Activated naive CD8-positive, alpha-beta T cell treated with anti-CD3 and anti-CD28 coated beads, Interleukin-2, amount 10 ng/mL, durations not matched to agents 7 days and 5 days (primary cell): ENCODE measurements around the gene FBLN7. TPM values are rescaled to one million over a fixed set of nuclear protein-coding genes. Genes with fewer than 3 reads are reported as not detected.

Experiments
- ATAC-seq: fragments of 150-1000 bp; cut with Tn5 transposase; one replicate; pipeline ENCODE4 v1.10.0; 2021; ENCODE audit warnings: low read depth, moderate library complexity
- POLR2A ChIA-PET: fragments of 350-600 bp; sonication (Branson Sonifier 250); formaldehyde crosslinking; loops from one replicate; lab custom pipeline; 2021; ENCODE audit warnings: antibody characterized with exemption; lab: Charles Lee
- DNase-seq: peaks from one replicate; pipeline ENCODE4 v3.0.0; 2021
- H3K27ac Mint-ChIP-seq: one replicate; pipeline ENCODE4 v1.8.0; 2022; ENCODE audit warnings: mild to moderate bottlenecking, mixed read lengths
- H3K27me3 Mint-ChIP-seq: one replicate; pipeline ENCODE4 v1.8.0; 2022; ENCODE audit warnings: mild to moderate bottlenecking, moderate library complexity, mixed read lengths
- H3K36me3 Mint-ChIP-seq: one replicate; pipeline ENCODE4 v1.8.0; 2021; ENCODE audit warnings: mild to moderate bottlenecking, mixed read lengths
- H3K4me1 Mint-ChIP-seq: one replicate; pipeline ENCODE4 v1.8.0; 2021; ENCODE audit warnings: mixed read lengths
- H3K4me3 Mint-ChIP-seq: one replicate; pipeline ENCODE4 v1.8.0; 2022; ENCODE audit warnings: mild to moderate bottlenecking, moderate library complexity, mixed read lengths
- H3K9me3 Mint-ChIP-seq: one replicate; pipeline ENCODE4 v1.8.0; 2021; ENCODE audit warnings: mixed read lengths
- total RNA-seq, 2 experiments: library from RNA; stranded (reverse); gene quantifications; one replicate each; pipeline ENCODE4 v1.2.3, GENCODE V29; 2021

The FBLN7 gene
- total RNA-seq, 2 experiments from 2014 or later = 1.1 to 1.8 TPM

GRCh38 chr2:112147382-112148168, 9.4 kb downstream of the FBLN7 start:
- Mint-ChIP-seq H3K9me3 (no peaks in the 10 kb centered on the region), H3K27me3 (peaks cover 18% of the 10 kb centered on the region), H3K36me3 (no peaks in the 10 kb centered on the region), H3K4me3 (no peak overlapping the region), H3K27ac (no peak overlapping the region), H3K4me1 (no peaks in the 10 kb centered on the region)
- ATAC-seq = no peak
- no peak for DNase-seq
- POLR2A ChIA-PET = no interaction called here

- POLR2A ChIA-PET = no interaction called here
- no peak overlapping the region for H3K27ac Mint-ChIP-seq
These were observed 10.3 kb downstream of the FBLN7 start for GRCh38 chr2:112148477-112148876.

GRCh38 chr2:112149194-112149593, 11.0 kb downstream of the FBLN7 start:
- no peak overlapping the region for H3K4me3 Mint-ChIP-seq
- POLR2A ChIA-PET = no interaction called here
- no peaks in the 10 kb centered on the region for H3K9me3 Mint-ChIP-seq
- no peaks in the 10 kb centered on the region for H3K36me3 Mint-ChIP-seq
- H3K27ac Mint-ChIP-seq = no peak overlapping the region
- H3K27me3 Mint-ChIP-seq = peaks cover 14% of the 10 kb centered on the region
- ATAC-seq (no peak), DNase-seq (no peak)
- peaks cover 2% of the 10 kb centered on the region for H3K4me1 Mint-ChIP-seq

More at GRCh38 chr2:112148477-112148876, 10.3 kb downstream of the FBLN7 start:
- Mint-ChIP-seq H3K36me3 (no peaks in the 10 kb centered on the region), H3K4me1 (no peaks in the 10 kb centered on the region), H3K4me3 (no peak overlapping the region), H3K27me3 (peaks cover 16% of the 10 kb centered on the region), H3K9me3 (no peaks in the 10 kb centered on the region)
- DNase-seq (no peak), ATAC-seq (no peak)

GRCh38 chr2:112149866-112150435, 11.8 kb downstream of the FBLN7 start:
- no peak overlapping the region for H3K4me3 Mint-ChIP-seq
- no peaks in the 10 kb centered on the region for H3K9me3 Mint-ChIP-seq
- ATAC-seq (no peak), DNase-seq (no peak)
- no peaks in the 10 kb centered on the region for H3K36me3 Mint-ChIP-seq
- H3K4me1 Mint-ChIP-seq = peaks cover 7% of the 10 kb centered on the region
- no peak overlapping the region for H3K27ac Mint-ChIP-seq
- POLR2A ChIA-PET = no interaction called here
- H3K27me3 Mint-ChIP-seq = peaks cover 14% of the 10 kb centered on the region

- Mint-ChIP-seq H3K4me1 (peaks cover 12% of the 10 kb centered on the region), H3K27ac (no peak overlapping the region), H3K9me3 (no peaks in the 10 kb centered on the region), H3K27me3 (peaks cover 14% of the 10 kb centered on the region), H3K4me3 (no peak overlapping the region), H3K36me3 (no peaks in the 10 kb centered on the region)
- DNase-seq (no peak), ATAC-seq (no peak)
- POLR2A ChIA-PET = no interaction called here
These were observed 12.3 kb downstream of the FBLN7 start for GRCh38 chr2:112150447-112150846.

GRCh38 chr2:112150851-112151250, 12.7 kb downstream of the FBLN7 start:
- no peaks in the 10 kb centered on the region for H3K36me3 Mint-ChIP-seq
- no peak overlapping the region for H3K27ac Mint-ChIP-seq
- POLR2A ChIA-PET = no interaction called here
- no peaks in the 10 kb centered on the region for H3K9me3 Mint-ChIP-seq
- no peak overlapping the region for H3K4me3 Mint-ChIP-seq
- H3K4me1 Mint-ChIP-seq = peaks cover 15% of the 10 kb centered on the region
- DNase-seq = no peak
- ATAC-seq = no peak
- H3K27me3 Mint-ChIP-seq = peaks cover 14% of the 10 kb centered on the region

- Mint-ChIP-seq H3K4me3 (no peak overlapping the region), H3K9me3 (no peaks in the 10 kb centered on the region), H3K27ac (no peak overlapping the region), H3K36me3 (no peaks in the 10 kb centered on the region), H3K4me1 (peaks cover 19% of the 10 kb centered on the region), H3K27me3 (peaks cover 14% of the 10 kb centered on the region)
- ATAC-seq (no peak), DNase-seq (no peak)
- POLR2A ChIA-PET = no interaction called here
These were observed 13.1 kb downstream of the FBLN7 start for GRCh38 chr2:112151271-112151670.

- Mint-ChIP-seq H3K4me1 (peaks cover 25% of the 10 kb centered on the region), H3K4me3 (no peak overlapping the region), H3K9me3 (no peaks in the 10 kb centered on the region), H3K27ac (no peak overlapping the region), H3K36me3 (no peaks in the 10 kb centered on the region), H3K27me3 (peaks cover 11% of the 10 kb centered on the region)
- ATAC-seq (no peak), DNase-seq (no peak)
- POLR2A ChIA-PET = no interaction called here
These were observed 13.7 kb downstream of the FBLN7 start for GRCh38 chr2:112151701-112152440.

- Mint-ChIP-seq H3K27me3 (peaks cover 7% of the 10 kb centered on the region), H3K4me1 (peaks cover 29% of the 10 kb centered on the region), H3K27ac (no peak overlapping the region), H3K9me3 (no peaks in the 10 kb centered on the region), H3K4me3 (no peak overlapping the region), H3K36me3 (no peaks in the 10 kb centered on the region)
- no peak for DNase-seq
- POLR2A ChIA-PET = interaction anchor here (0.6 kb wide), 1 partner anchor 450 kb away, joined by 3 read pairs; no protein-coding TSS in a partner anchor
- ATAC-seq = no peak
These were observed 14.4 kb downstream of the FBLN7 start for GRCh38 chr2:112152476-112153178.

GRCh38 chr2:112153179-112153490, 14.9 kb downstream of the FBLN7 start:
- DNase-seq (no peak), ATAC-seq (no peak)
- H3K4me3 Mint-ChIP-seq = no peak overlapping the region
- POLR2A ChIA-PET = interaction anchor here (0.6 kb wide), 1 partner anchor 449 kb away, joined by 3 read pairs; no protein-coding TSS in a partner anchor
- H3K36me3 Mint-ChIP-seq = no peaks in the 10 kb centered on the region
- no peak overlapping the region for H3K27ac Mint-ChIP-seq
- peaks cover 29% of the 10 kb centered on the region for H3K4me1 Mint-ChIP-seq
- H3K27me3 Mint-ChIP-seq = peaks cover 3% of the 10 kb centered on the region
- no peaks in the 10 kb centered on the region for H3K9me3 Mint-ChIP-seq

- no peak for DNase-seq
- peaks cover 1% of the 10 kb centered on the region for H3K27me3 Mint-ChIP-seq
- H3K27ac Mint-ChIP-seq = no peak overlapping the region
- no peak for ATAC-seq
- no peaks in the 10 kb centered on the region for H3K9me3 Mint-ChIP-seq
- no peak overlapping the region for H3K4me3 Mint-ChIP-seq
- H3K36me3 Mint-ChIP-seq = no peaks in the 10 kb centered on the region
- POLR2A ChIA-PET = interaction anchor here (0.6 kb wide), 1 partner anchor 449 kb away, joined by 3 read pairs; no protein-coding TSS in a partner anchor
- H3K4me1 Mint-ChIP-seq = peaks cover 29% of the 10 kb centered on the region
These were observed 15.3 kb downstream of the FBLN7 start for GRCh38 chr2:112153501-112153900.

- DNase-seq = no peak
- POLR2A ChIA-PET = interaction anchor here (0.7 to 1.8 kb wide), 4 partner anchors 17 to 100 kb away, joined by 3 to 8 read pairs (median 4); partner anchors contain the start of gene ZC3H8
- Mint-ChIP-seq H3K27ac (peak overlapping the region; percentile 70), H3K4me1 (peaks cover 29% of the 10 kb centered on the region), H3K36me3 (no peaks in the 10 kb centered on the region), H3K9me3 (no peaks in the 10 kb centered on the region), H3K27me3 (peaks cover 7% of the 10 kb centered on the region), H3K4me3 (no peak overlapping the region)
- ATAC-seq = peak; percentile 86
These were observed 16.3 kb downstream of the FBLN7 start for GRCh38 chr2:112154246-112155117.
